C4-2B (cell line): Measurements from ENCODE around the gene ETS1.

Experiments used
- H3K27ac ChIP-seq: fragments of 450-650 bp; 2 replicates; pipeline ENCODE4 v1.5.1; 2017
- ZFX ChIP-seq: fragments of 450-650 bp; IDR thresholded peaks from 2 replicates; pipeline ENCODE4 v1.6.1; 2017
- TF ChIP-seq, protein P1 (sequence below): fragments of 450-650 bp; conservative IDR thresholded peaks from 2 replicates; pipeline ENCODE4 v1.5.1; 2017; ENCODE audit warnings: mild to moderate bottlenecking

Gene ETS1

GRCh38 chr11:128590587-128590986, 3.2 kb upstream of the ETS1 start:
- no peak overlapping the region for H3K27ac ChIP-seq
- no peak for TF ChIP-seq ZFX
- TF ChIP-seq, protein P1, sequence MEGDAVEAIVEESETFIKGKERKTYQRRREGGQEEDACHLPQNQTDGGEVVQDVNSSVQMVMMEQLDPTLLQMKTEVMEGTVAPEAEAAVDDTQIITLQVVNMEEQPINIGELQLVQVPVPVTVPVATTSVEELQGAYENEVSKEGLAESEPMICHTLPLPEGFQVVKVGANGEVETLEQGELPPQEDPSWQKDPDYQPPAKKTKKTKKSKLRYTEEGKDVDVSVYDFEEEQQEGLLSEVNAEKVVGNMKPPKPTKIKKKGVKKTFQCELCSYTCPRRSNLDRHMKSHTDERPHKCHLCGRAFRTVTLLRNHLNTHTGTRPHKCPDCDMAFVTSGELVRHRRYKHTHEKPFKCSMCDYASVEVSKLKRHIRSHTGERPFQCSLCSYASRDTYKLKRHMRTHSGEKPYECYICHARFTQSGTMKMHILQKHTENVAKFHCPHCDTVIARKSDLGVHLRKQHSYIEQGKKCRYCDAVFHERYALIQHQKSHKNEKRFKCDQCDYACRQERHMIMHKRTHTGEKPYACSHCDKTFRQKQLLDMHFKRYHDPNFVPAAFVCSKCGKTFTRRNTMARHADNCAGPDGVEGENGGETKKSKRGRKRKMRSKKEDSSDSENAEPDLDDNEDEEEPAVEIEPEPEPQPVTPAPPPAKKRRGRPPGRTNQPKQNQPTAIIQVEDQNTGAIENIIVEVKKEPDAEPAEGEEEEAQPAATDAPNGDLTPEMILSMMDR = no peak

DNA sequence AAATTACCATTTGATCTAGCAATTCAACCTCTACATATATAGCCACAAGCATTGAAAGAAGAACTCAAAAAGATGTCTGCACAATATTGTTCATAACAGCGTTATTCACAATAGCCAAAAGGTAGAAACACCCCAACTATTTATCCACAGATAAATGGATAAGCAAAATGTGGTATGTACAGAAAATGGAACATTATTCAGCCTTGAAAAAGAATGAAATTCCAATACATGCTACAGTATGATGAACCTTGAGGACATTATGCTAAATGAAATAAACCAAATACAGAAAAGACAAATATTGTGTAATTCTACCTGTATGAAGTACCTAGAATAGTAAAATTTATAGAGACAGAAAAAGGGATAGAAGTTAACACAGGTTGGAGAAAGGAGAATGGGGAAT, 2.6 kb upstream of the ETS1 start:
- H3K27ac ChIP-seq = no peak overlapping the region
- TF ChIP-seq, protein P1 = no peak
- TF ChIP-seq ZFX = no peak

DNA sequence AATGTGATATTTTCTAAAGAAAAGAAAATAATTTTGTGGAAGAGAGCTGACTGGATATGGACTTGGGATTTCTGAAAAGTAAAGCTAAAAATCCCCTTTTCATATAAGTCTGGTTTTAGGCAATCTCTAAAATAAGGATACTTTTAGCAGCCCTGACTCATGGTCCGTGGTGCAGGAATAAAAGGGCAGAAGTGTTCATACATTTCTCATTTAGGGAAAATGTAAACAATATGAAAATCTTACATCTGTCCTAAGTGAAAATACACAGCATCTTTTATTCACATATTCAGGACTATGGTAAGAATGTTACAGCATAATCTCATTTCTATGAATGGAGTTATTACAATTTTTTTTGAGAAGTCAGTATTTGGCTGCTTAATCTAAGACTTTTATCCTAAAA, 735 bp upstream of the ETS1 start:
- no peak for TF ChIP-seq ZFX
- TF ChIP-seq, protein P1 = no peak
- H3K27ac ChIP-seq = no peak overlapping the region

DNA sequence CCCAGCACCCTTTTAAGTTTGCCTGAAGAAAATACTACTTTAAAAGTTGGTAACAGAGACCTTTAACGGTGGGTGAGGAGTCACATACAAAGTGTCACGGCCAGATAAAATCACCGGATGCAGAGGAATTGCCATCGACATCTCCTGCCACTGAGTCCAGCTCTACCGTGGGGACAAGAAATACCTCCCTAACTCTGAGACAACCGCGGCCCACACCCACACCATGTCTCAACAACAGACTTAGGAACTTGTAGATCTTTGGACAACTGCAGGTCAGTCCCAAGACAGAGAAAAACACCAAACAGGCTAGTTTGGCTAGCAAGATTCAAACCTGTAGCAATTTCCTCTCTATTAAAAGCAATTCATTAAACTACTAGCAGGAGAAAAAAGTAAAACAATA, 669 bp downstream of the ETS1 start:
- TF ChIP-seq, protein P1 = no peak
- TF ChIP-seq ZFX = no peak
- no peak overlapping the region for H3K27ac ChIP-seq

DNA sequence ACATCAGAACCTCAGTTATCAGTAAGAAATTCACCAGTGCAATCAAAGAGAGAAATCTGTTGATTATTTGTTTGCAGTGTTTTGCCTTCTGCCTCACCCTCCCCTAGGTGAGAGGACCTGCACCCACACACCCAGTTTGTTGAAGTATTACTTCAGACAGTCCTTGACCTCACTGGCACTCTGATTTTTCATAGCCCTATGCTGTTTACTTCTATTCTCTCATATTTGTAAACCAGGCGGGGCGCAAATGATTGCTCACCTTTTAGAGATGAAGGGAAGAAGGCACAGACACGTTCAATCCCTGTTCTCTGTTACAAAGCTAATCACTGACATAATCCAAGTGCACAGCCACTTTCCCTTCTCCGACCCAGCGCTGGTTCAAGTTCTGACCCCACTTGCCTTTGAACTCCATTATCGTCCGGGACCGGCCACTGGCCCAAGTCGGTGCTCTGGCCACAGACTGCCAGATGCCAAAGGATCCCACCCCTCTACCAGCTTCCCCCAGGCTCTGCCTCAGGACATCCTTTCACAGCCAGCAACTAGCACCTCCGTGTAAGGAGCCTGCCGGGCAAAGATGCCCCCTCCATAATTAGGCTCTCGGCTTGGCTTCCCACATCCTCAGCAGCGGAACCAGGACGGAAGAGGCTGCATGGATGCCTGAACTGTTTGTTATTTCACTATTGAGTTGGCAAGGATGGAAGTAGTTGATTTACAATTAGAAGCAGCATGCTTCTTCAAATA, 1.7 kb downstream of the ETS1 start:
- TF ChIP-seq, protein P1 = no peak
- no peak for TF ChIP-seq ZFX
- H3K27ac ChIP-seq = no peak overlapping the region

GRCh38 chr11:128584253-128584652, 3.1 kb downstream of the ETS1 start:
- H3K27ac ChIP-seq = no peak overlapping the region
- no peak for TF ChIP-seq ZFX
- TF ChIP-seq, protein P1 = no peak

- TF ChIP-seq, protein P1 = no peak
- TF ChIP-seq ZFX = no peak
Observed at GRCh38 chr11:128582496-128583366, 4.6 kb downstream of the ETS1 start.

More at GRCh38 chr11:128582496-128583366, 4.6 kb downstream of the ETS1 start:
- H3K27ac ChIP-seq = no peak overlapping the region
